HL-60 (cell line): Measurements from ENCODE around the gene GTF2H4.

Experiments
- CTCF ChIP-seq: IDR thresholded peaks from one replicate; pipeline ENCODE4 v1.5.1; 2011; ENCODE audit warnings: low read length, control low read depth, inconsistent platforms; ENCODE audit not compliant: insufficient read depth
- REST ChIP-seq: IDR thresholded peaks from 2 replicates; pipeline ENCODE4 v1.6.1; 2012; ENCODE audit warnings: low read depth; ENCODE audit not compliant: insufficient replicate concordance

DNA sequence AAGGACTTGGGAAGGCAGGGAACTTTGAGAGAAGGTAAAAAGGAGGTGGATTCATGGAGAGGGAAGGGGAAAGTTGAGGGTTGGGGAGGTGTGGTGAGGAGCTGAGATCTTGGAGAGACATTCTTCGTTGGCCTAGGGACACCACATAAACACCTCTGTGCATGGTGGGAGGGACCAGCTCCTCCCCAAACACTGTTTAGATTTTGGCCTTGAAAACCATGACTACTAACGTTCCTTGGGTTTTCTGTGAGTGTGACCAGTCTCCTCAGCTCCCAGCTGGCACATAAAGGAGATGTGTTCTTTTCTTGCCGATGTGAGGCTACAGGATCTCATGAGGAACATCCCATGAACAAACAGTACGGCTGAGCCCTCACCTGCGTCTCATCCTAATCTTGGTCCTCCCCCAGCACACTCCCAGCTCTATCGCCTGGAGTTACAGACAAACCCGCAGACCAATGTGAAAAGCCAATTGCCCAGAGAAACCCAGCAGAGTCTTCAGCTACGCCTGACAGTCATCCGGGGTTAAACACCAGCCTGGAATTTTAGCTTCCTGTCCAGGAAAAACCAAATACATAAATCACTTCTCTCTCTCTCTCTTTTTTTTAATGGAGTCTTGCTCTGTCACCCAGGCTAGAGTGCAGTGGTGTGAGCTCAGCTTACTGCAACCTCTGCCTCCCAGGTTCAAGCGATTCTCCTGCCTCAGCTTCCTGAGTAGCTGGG lies 45.7 kb upstream of the GTF2H4 start:
- no peak for TF ChIP-seq CTCF
- TF ChIP-seq REST: no peak
